ENCODE measurements around the gene FBXO46.

Gene FBXO46

GRCh38 chr19:45747513-45747912 lies 16.8 kb upstream of the FBXO46 start:
- DNase-seq (ENCODE audit: low read depth in 1 of 2, low spot score in 1 of 2): no peak
- TF ChIP-seq CTCF (IDR thresholded peaks at IDR 0.05; ENCODE audit: insufficient read depth, low read length) (no peak), POLR2AphosphoS5 (IDR thresholded peaks at IDR 0.05; ENCODE audit: low read depth) (no peak), SPI1 (IDR thresholded peaks at IDR 0.05; ENCODE audit: borderline replicate concordance, low read depth) (no peak), REST (IDR thresholded peaks at IDR 0.05; ENCODE audit: insufficient replicate concordance, low read depth) (no peak), GABPA (IDR thresholded peaks at IDR 0.05; ENCODE audit: low read depth) (no peak)
- H3K27me3 ChIP-seq (ENCODE audit: insufficient read depth, poor library complexity, severe bottlenecking): peaks cover 12% of the 10 kb centered on the region

GRCh38 chr19:45746866-45747265 lies 16.2 kb upstream of the FBXO46 start:
- H3K27me3 ChIP-seq (ENCODE audit: insufficient read depth, poor library complexity, severe bottlenecking): peaks cover 12% of the 10 kb centered on the region
- no peak for DNase-seq (ENCODE audit: low read depth in 1 of 2, low spot score in 1 of 2)
- H3K4me3 ChIP-seq (replicated peaks; ENCODE audit: insufficient read depth, low read length): no peak overlapping the region
- TF ChIP-seq POLR2AphosphoS5 (IDR thresholded peaks at IDR 0.05; ENCODE audit: low read depth) (no peak), SPI1 (IDR thresholded peaks at IDR 0.05; ENCODE audit: borderline replicate concordance, low read depth) (no peak), CTCF (IDR thresholded peaks at IDR 0.05; ENCODE audit: insufficient read depth, low read length) (no peak), GABPA (IDR thresholded peaks at IDR 0.05; ENCODE audit: low read depth) (no peak), REST (IDR thresholded peaks at IDR 0.05; ENCODE audit: insufficient replicate concordance, low read depth) (no peak)
- no peak overlapping the region for H3K27ac ChIP-seq (replicated peaks)

More at GRCh38 chr19:45747513-45747912, 16.8 kb upstream of the FBXO46 start:
- Histone ChIP-seq H3K27ac (replicated peaks) (no peak overlapping the region), H3K4me3 (replicated peaks; ENCODE audit: insufficient read depth, low read length) (no peak overlapping the region)

- DNase-seq (ENCODE audit: low read depth in 1 of 2, low spot score in 1 of 2): no peak
- Histone ChIP-seq H3K4me3 (replicated peaks; ENCODE audit: insufficient read depth, low read length) (no peak overlapping the region), H3K27ac (replicated peaks) (no peak overlapping the region), H3K27me3 (ENCODE audit: insufficient read depth, poor library complexity, severe bottlenecking) (peaks cover 12% of the 10 kb centered on the region)
- no peak for TF ChIP-seq GABPA (IDR thresholded peaks at IDR 0.05; ENCODE audit: low read depth)
- no peak for TF ChIP-seq REST (IDR thresholded peaks at IDR 0.05; ENCODE audit: insufficient replicate concordance, low read depth)
- no peak for TF ChIP-seq SPI1 (IDR thresholded peaks at IDR 0.05; ENCODE audit: borderline replicate concordance, low read depth)
- TF ChIP-seq CTCF (IDR thresholded peaks at IDR 0.05; ENCODE audit: insufficient read depth, low read length): no peak
- TF ChIP-seq POLR2AphosphoS5 (IDR thresholded peaks at IDR 0.05; ENCODE audit: low read depth): no peak
These were observed 14.9 kb upstream of the FBXO46 start for GRCh38 chr19:45745606-45746005.
